ENCODE data around the gene USP25.

USP25 gene

GRCh38 chr21:15703932-15704331 is 25.9 kb upstream of the USP25 start:
- DNase-seq (ENCODE audit: insufficient read length), result no peak
- no peak for TF ChIP-seq TAF1 (IDR thresholded peaks at IDR 0.05; ENCODE audit: borderline replicate concordance, low read depth, low read length)
- TF ChIP-seq POLR2AphosphoS5 (IDR thresholded peaks at IDR 0.05; ENCODE audit: low read depth, low read length), result no peak
- no peak for TF ChIP-seq POLR2A (IDR thresholded peaks at IDR 0.05; ENCODE audit: low read depth, low read length)

GRCh38 chr21:15706696-15707095 is 23.1 kb upstream of the USP25 start:
- TF ChIP-seq POLR2AphosphoS5 (IDR thresholded peaks at IDR 0.05; ENCODE audit: low read depth, low read length), result no peak
- no peak for TF ChIP-seq POLR2A (IDR thresholded peaks at IDR 0.05; ENCODE audit: low read depth, low read length)
- TF ChIP-seq TAF1 (IDR thresholded peaks at IDR 0.05; ENCODE audit: borderline replicate concordance, low read depth, low read length), result no peak
- FAIRE-seq (no peak), DNase-seq (ENCODE audit: insufficient read length) (no peak)

More at GRCh38 chr21:15703932-15704331, 25.9 kb upstream of the USP25 start:
- no peak for FAIRE-seq

- FAIRE-seq, result no peak
- DNase-seq (ENCODE audit: insufficient read length), result no peak
- TF ChIP-seq POLR2AphosphoS5 (IDR thresholded peaks at IDR 0.05; ENCODE audit: low read depth, low read length) (no peak), POLR2A (IDR thresholded peaks at IDR 0.05; ENCODE audit: low read depth, low read length) (no peak), TAF1 (IDR thresholded peaks at IDR 0.05; ENCODE audit: borderline replicate concordance, low read depth, low read length) (no peak)
Measured at GRCh38 chr21:15713412-15713811, 16.4 kb upstream of the USP25 start.

- TF ChIP-seq POLR2AphosphoS5 (IDR thresholded peaks at IDR 0.05; ENCODE audit: low read depth, low read length) (no peak), TAF1 (IDR thresholded peaks at IDR 0.05; ENCODE audit: borderline replicate concordance, low read depth, low read length) (no peak), POLR2A (IDR thresholded peaks at IDR 0.05; ENCODE audit: low read depth, low read length) (no peak)
- DNase-seq (ENCODE audit: insufficient read length) (no peak), FAIRE-seq (no peak)
Measured at GRCh38 chr21:15718711-15719110, 11.1 kb upstream of the USP25 start.

- DNase-seq (ENCODE audit: insufficient read length) (no peak), FAIRE-seq (no peak)
- TF ChIP-seq POLR2A (IDR thresholded peaks at IDR 0.05; ENCODE audit: low read depth, low read length), result no peak
- no peak for TF ChIP-seq POLR2AphosphoS5 (IDR thresholded peaks at IDR 0.05; ENCODE audit: low read depth, low read length)
- TF ChIP-seq TAF1 (IDR thresholded peaks at IDR 0.05; ENCODE audit: borderline replicate concordance, low read depth, low read length), result no peak
Measured at GRCh38 chr21:15719976-15720375, 9.8 kb upstream of the USP25 start.

- no peak for DNase-seq (ENCODE audit: insufficient read length)
- TF ChIP-seq POLR2AphosphoS5 (IDR thresholded peaks at IDR 0.05; ENCODE audit: low read depth, low read length), result no peak
- TF ChIP-seq POLR2A (IDR thresholded peaks at IDR 0.05; ENCODE audit: low read depth, low read length), result no peak
- TF ChIP-seq TAF1 (IDR thresholded peaks at IDR 0.05; ENCODE audit: borderline replicate concordance, low read depth, low read length), result no peak
- FAIRE-seq, result no peak
Measured at GRCh38 chr21:15722591-15723324, 7.0 kb upstream of the USP25 start.

GRCh38 chr21:15725949-15726348 is 3.8 kb upstream of the USP25 start:
- FAIRE-seq, result no peak
- no peak for DNase-seq (ENCODE audit: insufficient read length)
- no peak for TF ChIP-seq POLR2AphosphoS5 (IDR thresholded peaks at IDR 0.05; ENCODE audit: low read depth, low read length)
- no peak for TF ChIP-seq POLR2A (IDR thresholded peaks at IDR 0.05; ENCODE audit: low read depth, low read length)
- TF ChIP-seq TAF1 (IDR thresholded peaks at IDR 0.05; ENCODE audit: borderline replicate concordance, low read depth, low read length), result no peak

GRCh38 chr21:15728046-15728445 is 1.7 kb upstream of the USP25 start:
- FAIRE-seq (no peak), DNase-seq (ENCODE audit: insufficient read length) (no peak)
- no peak for TF ChIP-seq POLR2A (IDR thresholded peaks at IDR 0.05; ENCODE audit: low read depth, low read length)
- TF ChIP-seq TAF1 (IDR thresholded peaks at IDR 0.05; ENCODE audit: borderline replicate concordance, low read depth, low read length), result no peak
- no peak for TF ChIP-seq POLR2AphosphoS5 (IDR thresholded peaks at IDR 0.05; ENCODE audit: low read depth, low read length)

- FAIRE-seq, result no peak
Measured at GRCh38 chr21:15729346-15729673, 472 bp upstream of the USP25 start.

GRCh38 chr21:15730484-15731242 is 881 bp downstream of the USP25 start:
- TF ChIP-seq POLR2A (IDR thresholded peaks at IDR 0.05; ENCODE audit: low read depth, low read length) (no peak), TAF1 (IDR thresholded peaks at IDR 0.05; ENCODE audit: borderline replicate concordance, low read depth, low read length) (no peak), POLR2AphosphoS5 (IDR thresholded peaks at IDR 0.05; ENCODE audit: low read depth, low read length) (no peak)
- DNase-seq (ENCODE audit: insufficient read length) (peak; percentile 13), FAIRE-seq (no peak)

More at GRCh38 chr21:15729346-15729673, 472 bp upstream of the USP25 start:
- TF ChIP-seq TAF1 (IDR thresholded peaks at IDR 0.05; ENCODE audit: borderline replicate concordance, low read depth, low read length) (no peak), POLR2AphosphoS5 (IDR thresholded peaks at IDR 0.05; ENCODE audit: low read depth, low read length) (no peak), POLR2A (IDR thresholded peaks at IDR 0.05; ENCODE audit: low read depth, low read length) (no peak)
- DNase-seq (ENCODE audit: insufficient read length), result no peak

GRCh38 chr21:15731243-15731613 is 1.4 kb downstream of the USP25 start:
- peak; percentile 53 for FAIRE-seq

More at GRCh38 chr21:15731243-15731613, 1.4 kb downstream of the USP25 start:
- TF ChIP-seq POLR2AphosphoS5 (IDR thresholded peaks at IDR 0.05; ENCODE audit: low read depth, low read length) (no peak), POLR2A (IDR thresholded peaks at IDR 0.05; ENCODE audit: low read depth, low read length) (no peak), TAF1 (IDR thresholded peaks at IDR 0.05; ENCODE audit: borderline replicate concordance, low read depth, low read length) (no peak)
- DNase-seq (ENCODE audit: insufficient read length), result no peak

Data from GM12892 (cell line).